A549 (cell line): ENCODE measurements around the gene POLR1E.

Source experiments
- MAFK ChIP-seq: fragments of 450-650 bp; IDR thresholded peaks from 2 replicates; pipeline ENCODE4 v1.6.1; 2014; ENCODE audit not compliant: partially characterized antibody
- NFE2L2 ChIP-seq: fragments of 150-350 bp; conservative IDR thresholded peaks from 2 replicates; pipeline ENCODE4 v1.6.1; 2014; ENCODE audit warnings: low read length
- PHF8 ChIP-seq: fragments of 200-600 bp; sonication (generic); IDR thresholded peaks from 2 replicates; pipeline ENCODE4 v1.6.1; 2016; ENCODE audit warnings: low read depth, mild to moderate bottlenecking, antibody characterized with exemption, moderate library complexity, borderline replicate concordance
- POLR2A ChIP-seq: IDR thresholded peaks from 2 replicates; pipeline ENCODE4 v1.6.1; 2012; ENCODE audit warnings: mild to moderate bottlenecking, low read length
- RCOR1 ChIP-seq: fragments of 150-350 bp; IDR thresholded peaks from 2 replicates; pipeline ENCODE4 v1.6.1; 2014; ENCODE audit warnings: antibody characterized with exemption, low read length, low read depth
- SMC3 ChIP-seq: fragments of >200 bp; sonication (Bioruptor Twin); formaldehyde crosslinking; IDR thresholded peaks from 3 replicates; pipeline ENCODE4 v1.6.1; 2018; ENCODE audit warnings: inconsistent platforms
- ZNF302 ChIP-seq: fragments of 250-450 bp; sonication (Bioruptor Pico); IDR thresholded peaks from 2 replicates; pipeline ENCODE4 v1.9.0; 2021; ENCODE audit warnings: inconsistent platforms, mild to moderate bottlenecking, moderate library complexity
- TF ChIP-seq, protein P1 (sequence below): IDR thresholded peaks from 2 replicates; pipeline ENCODE4 v1.6.1; 2012
- TF ChIP-seq, protein P2 (sequence below): fragments of 450-650 bp; IDR thresholded peaks from 2 replicates; pipeline ENCODE4 v1.6.1; 2014; ENCODE audit warnings: antibody characterized with exemption
- TF ChIP-seq, protein P3 (sequence below): fragments of >200 bp; sonication (Bioruptor Twin); formaldehyde crosslinking; IDR thresholded peaks from 3 replicates; pipeline ENCODE4 v1.5.1; 2016
- TF ChIP-seq, protein P4 (sequence below): fragments of >200 bp; sonication (Bioruptor Twin); formaldehyde crosslinking; IDR thresholded peaks from 3 replicates; pipeline ENCODE4 v1.6.1; 2016
- TF ChIP-seq, protein P5 (sequence below): fragments of 200-600 bp; sonication (generic); IDR thresholded peaks from 2 replicates; pipeline ENCODE4 v1.6.1; 2016; ENCODE audit warnings: antibody characterized with exemption, mild to moderate bottlenecking, moderate library complexity

DNA sequence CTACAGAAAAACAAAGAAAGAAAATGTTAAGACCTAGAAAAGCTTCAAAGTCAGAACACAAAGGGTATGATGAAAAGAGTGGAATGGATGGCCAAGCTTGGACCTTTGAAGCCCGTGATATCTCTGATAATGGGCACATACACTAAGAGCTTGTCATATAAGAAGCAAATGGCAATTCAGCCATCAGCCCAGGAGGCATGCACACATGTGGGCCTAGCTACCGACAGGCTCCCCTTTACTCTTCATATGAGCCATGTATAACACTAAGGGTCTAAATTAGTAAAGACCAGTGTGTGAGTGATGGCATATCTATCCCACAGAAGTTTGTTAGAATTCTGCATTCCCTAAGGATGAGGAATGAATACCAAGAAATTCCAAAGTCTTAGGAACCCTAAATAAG, 43.2 kb upstream of the POLR1E start:
- TF ChIP-seq, protein P1, sequence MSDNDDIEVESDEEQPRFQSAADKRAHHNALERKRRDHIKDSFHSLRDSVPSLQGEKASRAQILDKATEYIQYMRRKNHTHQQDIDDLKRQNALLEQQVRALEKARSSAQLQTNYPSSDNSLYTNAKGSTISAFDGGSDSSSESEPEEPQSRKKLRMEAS = no peak
- TF ChIP-seq, protein P2, sequence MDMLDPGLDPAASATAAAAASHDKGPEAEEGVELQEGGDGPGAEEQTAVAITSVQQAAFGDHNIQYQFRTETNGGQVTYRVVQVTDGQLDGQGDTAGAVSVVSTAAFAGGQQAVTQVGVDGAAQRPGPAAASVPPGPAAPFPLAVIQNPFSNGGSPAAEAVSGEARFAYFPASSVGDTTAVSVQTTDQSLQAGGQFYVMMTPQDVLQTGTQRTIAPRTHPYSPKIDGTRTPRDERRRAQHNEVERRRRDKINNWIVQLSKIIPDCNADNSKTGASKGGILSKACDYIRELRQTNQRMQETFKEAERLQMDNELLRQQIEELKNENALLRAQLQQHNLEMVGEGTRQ = no peak
- TF ChIP-seq, protein P3, sequence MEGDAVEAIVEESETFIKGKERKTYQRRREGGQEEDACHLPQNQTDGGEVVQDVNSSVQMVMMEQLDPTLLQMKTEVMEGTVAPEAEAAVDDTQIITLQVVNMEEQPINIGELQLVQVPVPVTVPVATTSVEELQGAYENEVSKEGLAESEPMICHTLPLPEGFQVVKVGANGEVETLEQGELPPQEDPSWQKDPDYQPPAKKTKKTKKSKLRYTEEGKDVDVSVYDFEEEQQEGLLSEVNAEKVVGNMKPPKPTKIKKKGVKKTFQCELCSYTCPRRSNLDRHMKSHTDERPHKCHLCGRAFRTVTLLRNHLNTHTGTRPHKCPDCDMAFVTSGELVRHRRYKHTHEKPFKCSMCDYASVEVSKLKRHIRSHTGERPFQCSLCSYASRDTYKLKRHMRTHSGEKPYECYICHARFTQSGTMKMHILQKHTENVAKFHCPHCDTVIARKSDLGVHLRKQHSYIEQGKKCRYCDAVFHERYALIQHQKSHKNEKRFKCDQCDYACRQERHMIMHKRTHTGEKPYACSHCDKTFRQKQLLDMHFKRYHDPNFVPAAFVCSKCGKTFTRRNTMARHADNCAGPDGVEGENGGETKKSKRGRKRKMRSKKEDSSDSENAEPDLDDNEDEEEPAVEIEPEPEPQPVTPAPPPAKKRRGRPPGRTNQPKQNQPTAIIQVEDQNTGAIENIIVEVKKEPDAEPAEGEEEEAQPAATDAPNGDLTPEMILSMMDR = no peak
- no peak for TF ChIP-seq PHF8
- no peak for TF ChIP-seq SMC3
- no peak for TF ChIP-seq NFE2L2
- TF ChIP-seq ZNF302 = no peak
- TF ChIP-seq, protein P4, sequence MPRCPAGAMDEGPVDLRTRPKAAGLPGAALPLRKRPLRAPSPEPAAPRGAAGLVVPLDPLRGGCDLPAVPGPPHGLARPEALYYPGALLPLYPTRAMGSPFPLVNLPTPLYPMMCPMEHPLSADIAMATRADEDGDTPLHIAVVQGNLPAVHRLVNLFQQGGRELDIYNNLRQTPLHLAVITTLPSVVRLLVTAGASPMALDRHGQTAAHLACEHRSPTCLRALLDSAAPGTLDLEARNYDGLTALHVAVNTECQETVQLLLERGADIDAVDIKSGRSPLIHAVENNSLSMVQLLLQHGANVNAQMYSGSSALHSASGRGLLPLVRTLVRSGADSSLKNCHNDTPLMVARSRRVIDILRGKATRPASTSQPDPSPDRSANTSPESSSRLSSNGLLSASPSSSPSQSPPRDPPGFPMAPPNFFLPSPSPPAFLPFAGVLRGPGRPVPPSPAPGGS = no peak
- TF ChIP-seq, protein P5, sequence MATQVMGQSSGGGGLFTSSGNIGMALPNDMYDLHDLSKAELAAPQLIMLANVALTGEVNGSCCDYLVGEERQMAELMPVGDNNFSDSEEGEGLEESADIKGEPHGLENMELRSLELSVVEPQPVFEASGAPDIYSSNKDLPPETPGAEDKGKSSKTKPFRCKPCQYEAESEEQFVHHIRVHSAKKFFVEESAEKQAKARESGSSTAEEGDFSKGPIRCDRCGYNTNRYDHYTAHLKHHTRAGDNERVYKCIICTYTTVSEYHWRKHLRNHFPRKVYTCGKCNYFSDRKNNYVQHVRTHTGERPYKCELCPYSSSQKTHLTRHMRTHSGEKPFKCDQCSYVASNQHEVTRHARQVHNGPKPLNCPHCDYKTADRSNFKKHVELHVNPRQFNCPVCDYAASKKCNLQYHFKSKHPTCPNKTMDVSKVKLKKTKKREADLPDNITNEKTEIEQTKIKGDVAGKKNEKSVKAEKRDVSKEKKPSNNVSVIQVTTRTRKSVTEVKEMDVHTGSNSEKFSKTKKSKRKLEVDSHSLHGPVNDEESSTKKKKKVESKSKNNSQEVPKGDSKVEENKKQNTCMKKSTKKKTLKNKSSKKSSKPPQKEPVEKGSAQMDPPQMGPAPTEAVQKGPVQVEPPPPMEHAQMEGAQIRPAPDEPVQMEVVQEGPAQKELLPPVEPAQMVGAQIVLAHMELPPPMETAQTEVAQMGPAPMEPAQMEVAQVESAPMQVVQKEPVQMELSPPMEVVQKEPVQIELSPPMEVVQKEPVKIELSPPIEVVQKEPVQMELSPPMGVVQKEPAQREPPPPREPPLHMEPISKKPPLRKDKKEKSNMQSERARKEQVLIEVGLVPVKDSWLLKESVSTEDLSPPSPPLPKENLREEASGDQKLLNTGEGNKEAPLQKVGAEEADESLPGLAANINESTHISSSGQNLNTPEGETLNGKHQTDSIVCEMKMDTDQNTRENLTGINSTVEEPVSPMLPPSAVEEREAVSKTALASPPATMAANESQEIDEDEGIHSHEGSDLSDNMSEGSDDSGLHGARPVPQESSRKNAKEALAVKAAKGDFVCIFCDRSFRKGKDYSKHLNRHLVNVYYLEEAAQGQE = no peak
- no peak for TF ChIP-seq RCOR1
- TF ChIP-seq MAFK = no peak
- no peak for TF ChIP-seq POLR2A
